ENCODE data around the gene STPG4. TPM values are rescaled to one million over a fixed set of nuclear protein-coding genes. Genes with fewer than 3 reads are reported as not detected.

The STPG4 gene
- total RNA-seq, 1 experiment from 2014 or later = not detected

GRCh38 chr2:47079515-47080412, 75.3 kb downstream of the STPG4 start:
- DNase-seq = peak; percentile 53
- Histone ChIP-seq H3K27me3 (ENCODE audit: control insufficient read depth, insufficient read depth, low read length) (no peaks in the 10 kb centered on the region), H3K36me3 (replicated peaks; ENCODE audit: control insufficient read depth, insufficient read depth, low read length) (no peaks in the 10 kb centered on the region), H3K4me3 (ENCODE audit: insufficient read depth, low read depth, low read length) (no peak overlapping the region)

- Histone ChIP-seq H3K27me3 (ENCODE audit: control insufficient read depth, insufficient read depth, low read length) (no peaks in the 10 kb centered on the region), H3K4me3 (ENCODE audit: insufficient read depth, low read depth, low read length) (no peak overlapping the region), H3K36me3 (replicated peaks; ENCODE audit: control insufficient read depth, insufficient read depth, low read length) (no peaks in the 10 kb centered on the region)
- peak; percentile 85 for DNase-seq
These were observed 76.3 kb downstream of the STPG4 start for GRCh38 chr2:47078541-47079482.

DNA sequence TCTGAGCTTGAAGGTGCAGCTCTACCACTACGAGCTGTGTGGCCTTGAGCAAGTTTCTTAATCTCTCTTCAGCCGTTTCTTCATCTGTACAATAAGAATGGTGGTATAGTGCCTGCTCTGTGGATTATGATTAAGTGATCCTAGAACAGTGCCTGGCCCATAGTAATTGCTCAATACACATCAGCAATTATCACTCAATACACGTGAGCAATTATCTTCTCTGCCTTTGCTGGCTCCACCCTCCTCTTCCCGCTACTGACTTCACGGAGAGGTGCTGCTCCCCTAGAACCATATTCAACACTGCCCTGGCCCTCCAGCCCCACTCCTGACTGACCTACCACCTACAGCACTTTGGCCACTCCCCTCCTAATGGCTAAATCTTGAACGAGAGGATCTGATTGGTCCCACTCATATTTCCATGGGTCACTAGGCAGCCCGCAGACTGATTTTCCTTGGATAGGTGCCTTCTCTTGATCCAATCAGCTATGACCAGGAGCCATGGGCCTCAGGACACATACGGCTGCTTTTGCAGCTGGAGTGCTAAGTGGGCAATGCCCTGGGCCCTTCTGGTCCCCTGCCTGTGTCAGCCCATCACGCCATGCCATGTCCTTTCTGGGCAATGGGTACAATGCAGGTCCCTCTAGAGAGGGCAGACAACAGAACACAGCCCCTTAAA, 77.5 kb downstream of the STPG4 start:
- peak; percentile 70 for DNase-seq
- Histone ChIP-seq H3K27me3 (ENCODE audit: control insufficient read depth, insufficient read depth, low read length) (no peaks in the 10 kb centered on the region), H3K36me3 (replicated peaks; ENCODE audit: control insufficient read depth, insufficient read depth, low read length) (no peaks in the 10 kb centered on the region), H3K4me3 (ENCODE audit: insufficient read depth, low read depth, low read length) (no peak overlapping the region)

GRCh38 chr2:47076586-47077441, 78.3 kb downstream of the STPG4 start:
- Histone ChIP-seq H3K4me3 (ENCODE audit: insufficient read depth, low read depth, low read length) (no peak overlapping the region), H3K27me3 (ENCODE audit: control insufficient read depth, insufficient read depth, low read length) (no peaks in the 10 kb centered on the region), H3K36me3 (replicated peaks; ENCODE audit: control insufficient read depth, insufficient read depth, low read length) (no peaks in the 10 kb centered on the region)
- no peak for DNase-seq

GRCh38 chr2:47076126-47076506, 79.0 kb downstream of the STPG4 start:
- DNase-seq = no peak
- Histone ChIP-seq H3K36me3 (replicated peaks; ENCODE audit: control insufficient read depth, insufficient read depth, low read length) (no peaks in the 10 kb centered on the region), H3K4me3 (ENCODE audit: insufficient read depth, low read depth, low read length) (no peak overlapping the region), H3K27me3 (ENCODE audit: control insufficient read depth, insufficient read depth, low read length) (no peaks in the 10 kb centered on the region)

DNA sequence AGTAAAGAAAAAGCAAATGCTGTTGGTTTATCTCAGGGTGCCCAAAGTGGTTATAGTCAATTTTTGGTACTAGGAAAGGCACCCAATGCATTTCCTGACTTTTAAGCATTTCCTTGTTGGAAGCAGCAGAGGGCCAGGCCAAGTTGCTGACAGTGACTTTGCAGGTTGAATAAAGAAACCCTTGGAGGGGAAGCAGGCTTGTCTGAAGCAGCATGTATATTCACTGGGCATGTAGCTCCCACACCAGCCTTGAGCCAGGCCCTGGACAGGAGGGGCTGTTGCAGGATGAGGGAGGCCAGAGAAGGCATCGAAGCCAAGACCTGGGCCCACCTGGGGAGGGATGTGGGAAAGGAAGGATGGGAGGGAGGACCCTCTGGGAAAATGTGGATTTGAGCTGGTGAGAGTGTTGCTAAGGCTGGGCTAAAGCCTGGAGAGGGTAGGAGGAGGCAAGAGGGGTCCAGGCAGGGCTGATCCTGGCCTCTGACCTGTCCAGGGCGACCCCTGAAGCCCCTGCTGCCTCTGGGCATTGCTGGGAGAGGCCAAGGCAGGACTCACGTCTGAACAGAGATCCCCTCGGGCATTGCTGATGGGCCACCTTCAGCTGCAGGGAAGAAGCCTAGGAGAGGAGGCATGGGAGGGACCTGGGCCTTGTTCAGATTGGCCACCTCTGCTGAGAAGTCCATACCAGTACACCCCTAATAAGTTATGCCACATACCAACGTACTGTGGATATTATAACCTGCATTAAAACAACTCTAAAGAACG, 79.6 kb downstream of the STPG4 start:
- H3K4me3 ChIP-seq (ENCODE audit: insufficient read depth, low read depth, low read length) = no peak overlapping the region

DNA sequence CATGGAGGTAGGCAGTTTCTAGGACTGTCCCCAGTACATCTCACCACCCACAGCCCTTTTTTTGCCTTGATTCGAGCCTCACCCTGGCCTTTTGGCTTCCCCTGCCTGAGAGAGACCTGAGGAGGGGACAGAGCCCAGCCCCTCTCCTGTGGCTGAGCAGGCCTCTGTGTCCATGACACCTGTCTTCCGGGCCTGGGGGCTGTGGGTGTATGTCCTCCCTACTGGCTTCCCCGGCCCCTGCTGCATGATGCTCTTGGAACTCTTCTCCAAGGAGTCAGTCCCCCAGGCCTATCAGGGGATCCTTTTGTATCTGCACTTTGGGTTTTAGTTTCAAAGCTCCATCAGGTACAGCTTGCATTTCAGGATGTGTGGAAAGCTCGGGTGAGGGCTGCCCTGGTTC, 80.4 kb downstream of the STPG4 start:
- Histone ChIP-seq H3K36me3 (replicated peaks; ENCODE audit: control insufficient read depth, insufficient read depth, low read length) (no peaks in the 10 kb centered on the region), H3K27me3 (ENCODE audit: control insufficient read depth, insufficient read depth, low read length) (no peaks in the 10 kb centered on the region), H3K4me3 (ENCODE audit: insufficient read depth, low read depth, low read length) (no peak overlapping the region)
- no peak for DNase-seq

More for the DNA sequence above, 79.6 kb downstream of the STPG4 start:
- Histone ChIP-seq H3K36me3 (replicated peaks; ENCODE audit: control insufficient read depth, insufficient read depth, low read length) (no peaks in the 10 kb centered on the region), H3K27me3 (ENCODE audit: control insufficient read depth, insufficient read depth, low read length) (no peaks in the 10 kb centered on the region)
- no peak for DNase-seq

DNA sequence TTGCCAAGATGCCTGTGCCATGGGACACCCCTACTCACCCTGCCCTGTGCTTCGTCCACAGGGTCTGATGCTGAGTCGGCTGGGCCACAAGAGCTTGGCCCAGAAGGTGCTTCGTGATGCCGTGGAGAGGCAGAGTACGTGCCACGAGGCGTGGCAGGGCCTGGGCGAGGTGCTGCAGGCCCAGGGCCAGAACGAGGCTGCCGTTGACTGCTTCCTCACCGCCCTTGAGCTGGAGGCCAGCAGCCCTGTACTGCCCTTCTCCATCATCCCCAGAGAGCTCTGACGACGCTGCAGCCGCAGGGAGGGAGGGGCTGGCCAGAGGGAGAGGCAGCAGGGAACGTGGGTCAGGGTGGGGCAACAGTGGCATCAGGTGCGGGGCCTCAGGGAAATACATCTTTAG, 81.5 kb downstream of the STPG4 start:
- Histone ChIP-seq H3K36me3 (replicated peaks; ENCODE audit: control insufficient read depth, insufficient read depth, low read length) (no peaks in the 10 kb centered on the region), H3K4me3 (ENCODE audit: insufficient read depth, low read depth, low read length) (no peak overlapping the region), H3K27me3 (ENCODE audit: control insufficient read depth, insufficient read depth, low read length) (no peaks in the 10 kb centered on the region)
- DNase-seq = no peak

DNA sequence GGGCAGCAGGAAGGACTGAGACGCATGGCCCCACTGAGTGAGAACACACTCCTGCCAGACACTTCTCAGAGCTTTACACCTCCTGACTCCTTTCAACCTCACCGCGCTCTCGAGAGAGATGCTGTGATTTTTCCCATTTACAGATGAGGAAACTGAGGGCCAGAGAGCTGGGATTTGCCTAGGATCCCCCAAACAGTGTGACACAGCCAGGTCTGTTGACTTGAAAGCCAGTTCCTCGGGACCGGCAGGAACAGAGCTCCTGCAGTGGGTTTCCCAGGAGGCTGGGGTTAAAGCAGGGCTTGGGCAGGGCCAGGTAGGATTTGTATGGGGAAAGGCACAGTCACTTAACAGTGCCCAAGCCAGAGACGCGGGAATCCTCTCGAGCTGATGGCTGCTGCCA, 81.9 kb downstream of the STPG4 start:
- no peak for DNase-seq
- H3K27me3 ChIP-seq (ENCODE audit: control insufficient read depth, insufficient read depth, low read length) = no peaks in the 10 kb centered on the region
- H3K36me3 ChIP-seq (replicated peaks; ENCODE audit: control insufficient read depth, insufficient read depth, low read length) = no peaks in the 10 kb centered on the region
- no peak overlapping the region for H3K4me3 ChIP-seq (ENCODE audit: insufficient read depth, low read depth, low read length)

DNA sequence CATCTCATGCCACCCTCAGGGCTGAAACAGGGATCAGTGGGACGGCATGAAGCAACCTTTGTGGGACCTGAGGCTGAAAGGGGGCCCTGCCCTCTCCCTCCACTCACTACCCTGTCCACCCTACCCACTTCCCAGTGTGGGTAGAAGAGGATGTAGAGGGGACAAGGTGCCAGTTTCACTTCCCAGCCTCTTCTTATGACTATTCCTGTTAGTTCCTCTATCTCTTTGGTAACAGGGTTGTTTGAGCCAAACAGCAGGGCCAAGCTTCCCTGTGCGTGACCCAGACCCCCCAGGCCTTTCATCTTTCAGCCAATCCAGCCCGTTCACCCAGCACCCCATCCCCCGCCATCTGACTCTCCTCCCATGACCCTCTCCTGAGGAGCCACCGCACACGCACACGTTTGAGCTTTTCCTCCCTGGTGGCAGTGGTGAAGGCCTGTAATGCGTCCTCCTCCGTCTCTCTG, 82.3 kb downstream of the STPG4 start:
- Histone ChIP-seq H3K4me3 (ENCODE audit: insufficient read depth, low read depth, low read length) (no peak overlapping the region), H3K27me3 (ENCODE audit: control insufficient read depth, insufficient read depth, low read length) (no peaks in the 10 kb centered on the region), H3K36me3 (replicated peaks; ENCODE audit: control insufficient read depth, insufficient read depth, low read length) (no peaks in the 10 kb centered on the region)
- peak; percentile 52 for DNase-seq

- peak; percentile 78 for DNase-seq
- no peaks in the 10 kb centered on the region for H3K36me3 ChIP-seq (replicated peaks; ENCODE audit: control insufficient read depth, insufficient read depth, low read length)
- H3K27me3 ChIP-seq (ENCODE audit: control insufficient read depth, insufficient read depth, low read length) = no peaks in the 10 kb centered on the region
- H3K4me3 ChIP-seq (ENCODE audit: insufficient read depth, low read depth, low read length) = no peak overlapping the region
These were observed 83.0 kb downstream of the STPG4 start for GRCh38 chr2:47072018-47072691.

- no peak for DNase-seq
- H3K27me3 ChIP-seq (ENCODE audit: control insufficient read depth, insufficient read depth, low read length) = no peaks in the 10 kb centered on the region
- H3K4me3 ChIP-seq (ENCODE audit: insufficient read depth, low read depth, low read length) = no peak overlapping the region
- H3K36me3 ChIP-seq (replicated peaks; ENCODE audit: control insufficient read depth, insufficient read depth, low read length) = no peaks in the 10 kb centered on the region
These were observed 83.9 kb downstream of the STPG4 start for GRCh38 chr2:47070920-47071824.
